Peyer's patch (tissue), 4 donors: ENCODE data around the gene ITGA7. TPM values are rescaled to one million over a fixed set of nuclear protein-coding genes. Genes with fewer than 3 reads are reported as not detected.

ENCODE experiments used
- DNase-seq, 3 donors: peaks; one replicate each; pipeline ENCODE4 v3.0.0-alpha.2; 2017 to 2019
- H3K27ac ChIP-seq, 4 donors: fragments of 200-600 bp; sonication (generic); one replicate each; pipeline ENCODE4 v1.5.1; 2016 to 2019
- H3K27me3 ChIP-seq, 2 donors: fragments of 200-600 bp; sonication (generic); one replicate each; pipeline ENCODE4 v1.5.1; 2019
- H3K36me3 ChIP-seq, 3 donors: fragments of 200-600 bp; sonication (generic); one replicate each; pipeline ENCODE4 v1.5.1; 2016 to 2019
- H3K4me1 ChIP-seq, 4 donors: fragments of 200-600 bp; sonication (generic); one replicate each; pipeline ENCODE4 v1.5.1; 2016 to 2019
- H3K4me3 ChIP-seq, 4 donors: fragments of 200-600 bp; sonication (generic); 1 replicate in 3 of 4; 2 replicates in 1 of 4; pipeline ENCODE4 v1.5.1; 2016 to 2019; ENCODE audit warnings: mild to moderate bottlenecking in 1 of 4
- H3K9me3 ChIP-seq, 4 donors: fragments of 200-600 bp; sonication (generic); one replicate each; pipeline ENCODE4 v1.5.1; 2016 to 2019; ENCODE audit warnings: mild to moderate bottlenecking in 1 of 4
- POLR2A ChIP-seq, 2 donors: fragments of 450-650 bp; IDR thresholded peaks; one replicate each; pipeline ENCODE4 v1.5.1; 2017; ENCODE audit warnings: antibody characterized with exemption in 2 of 2, mild to moderate bottlenecking in 2 of 2, moderate library complexity in 2 of 2
- total RNA-seq, 4 donors: library from RNA; depleted of rRNA; stranded (reverse); fragments of >200 nt; gene quantifications; one replicate each; pipeline ENCODE4 v1.1.0, GENCODE V29; 2016
- TF ChIP-seq, protein P1 (sequence below), 6 experiments: fragments of 450-650 bp in 4 of 6; fragments of 200-600 bp in 2 of 6; sonication (generic) in 1 of 6; IDR thresholded peaks; one replicate each; pipeline ENCODE4 v1.5.1; 2017 to 2019; ENCODE audit warnings: antibody characterized with exemption in 6 of 6, mild to moderate bottlenecking in 3 of 6, moderate library complexity in 1 of 6

Gene ITGA7
- total RNA-seq, 4 donors from 2014 or later, result 13.1 to 29.0 (median 27.0) TPM

DNA sequence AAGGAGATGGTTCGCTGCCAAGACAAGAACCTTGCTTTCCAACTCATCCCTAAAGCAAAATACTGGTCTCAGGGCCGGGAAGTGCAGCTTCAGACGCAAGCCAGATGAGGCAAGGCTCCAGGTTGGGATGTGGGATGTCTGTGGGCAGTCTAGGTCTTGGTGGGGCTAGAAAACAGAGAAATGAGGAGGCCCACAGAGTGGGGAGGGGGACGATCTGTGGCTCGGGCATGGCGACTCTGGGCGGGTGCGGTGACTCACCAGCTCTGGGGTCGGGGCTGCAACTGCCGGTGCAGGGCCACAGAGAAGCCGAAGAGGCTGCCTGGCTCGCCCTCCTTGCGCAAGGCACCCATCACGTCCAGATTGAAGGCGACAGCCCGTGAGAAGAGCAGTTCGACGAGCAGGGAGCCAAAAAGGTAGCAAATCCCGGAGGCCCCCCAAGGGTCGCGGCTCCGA is 459 bp downstream of the ITGA7 start:
- H3K4me1 ChIP-seq, result peaks cover 0 to 20% (median 6%) of the 10 kb centered on the region in 4 donors
- no peaks in the 10 kb centered on the region for H3K36me3 ChIP-seq
- no peaks in the 10 kb centered on the region for H3K27me3 ChIP-seq
- peak overlapping the region in 3 of 4 donors; percentile 20 to 63 (median 50) for H3K27ac ChIP-seq
- TF ChIP-seq, protein P1, sequence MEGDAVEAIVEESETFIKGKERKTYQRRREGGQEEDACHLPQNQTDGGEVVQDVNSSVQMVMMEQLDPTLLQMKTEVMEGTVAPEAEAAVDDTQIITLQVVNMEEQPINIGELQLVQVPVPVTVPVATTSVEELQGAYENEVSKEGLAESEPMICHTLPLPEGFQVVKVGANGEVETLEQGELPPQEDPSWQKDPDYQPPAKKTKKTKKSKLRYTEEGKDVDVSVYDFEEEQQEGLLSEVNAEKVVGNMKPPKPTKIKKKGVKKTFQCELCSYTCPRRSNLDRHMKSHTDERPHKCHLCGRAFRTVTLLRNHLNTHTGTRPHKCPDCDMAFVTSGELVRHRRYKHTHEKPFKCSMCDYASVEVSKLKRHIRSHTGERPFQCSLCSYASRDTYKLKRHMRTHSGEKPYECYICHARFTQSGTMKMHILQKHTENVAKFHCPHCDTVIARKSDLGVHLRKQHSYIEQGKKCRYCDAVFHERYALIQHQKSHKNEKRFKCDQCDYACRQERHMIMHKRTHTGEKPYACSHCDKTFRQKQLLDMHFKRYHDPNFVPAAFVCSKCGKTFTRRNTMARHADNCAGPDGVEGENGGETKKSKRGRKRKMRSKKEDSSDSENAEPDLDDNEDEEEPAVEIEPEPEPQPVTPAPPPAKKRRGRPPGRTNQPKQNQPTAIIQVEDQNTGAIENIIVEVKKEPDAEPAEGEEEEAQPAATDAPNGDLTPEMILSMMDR (IDR thresholded peaks at IDR 0.05), result no peak
- TF ChIP-seq POLR2A (IDR thresholded peaks at IDR 0.05), result no peak
- peak overlapping the region; percentile 49 to 69 (median 57) for H3K4me3 ChIP-seq
- DNase-seq, result no peak
- H3K9me3 ChIP-seq, result no peaks in the 10 kb centered on the region

DNA sequence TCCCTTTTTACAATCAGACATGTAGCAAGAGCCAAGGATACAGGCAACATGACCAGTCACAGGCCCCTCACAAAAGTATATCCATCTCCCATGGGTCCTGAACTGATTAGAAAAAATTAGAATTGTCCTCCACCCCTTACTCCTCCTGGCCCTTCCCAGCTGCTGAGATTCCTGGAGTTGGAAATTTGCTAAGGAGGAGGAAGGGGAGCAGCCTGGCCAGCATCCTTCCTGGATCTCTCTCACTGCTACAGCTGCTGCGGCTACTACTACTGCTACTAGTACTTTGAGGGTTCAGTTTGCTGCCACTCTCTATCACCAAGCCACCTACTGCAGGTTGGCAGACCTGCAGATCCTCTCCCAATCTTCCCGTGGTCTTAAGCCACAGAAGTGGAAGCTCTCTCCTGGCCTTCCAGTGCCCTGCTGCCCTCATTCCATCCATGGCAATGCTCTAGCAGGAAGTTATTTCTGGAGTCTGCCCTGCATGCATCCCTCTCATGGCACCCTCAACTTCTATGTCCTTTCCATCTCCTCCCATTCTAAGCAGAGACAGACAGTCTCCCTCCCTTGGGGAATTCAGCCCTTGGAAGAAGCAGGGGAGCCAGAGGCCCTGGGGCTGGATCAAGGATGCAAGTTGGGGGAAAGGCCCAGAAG is 1.0 kb downstream of the ITGA7 start:
- peak overlapping the region; percentile 49 to 69 (median 57) for H3K4me3 ChIP-seq

DNA sequence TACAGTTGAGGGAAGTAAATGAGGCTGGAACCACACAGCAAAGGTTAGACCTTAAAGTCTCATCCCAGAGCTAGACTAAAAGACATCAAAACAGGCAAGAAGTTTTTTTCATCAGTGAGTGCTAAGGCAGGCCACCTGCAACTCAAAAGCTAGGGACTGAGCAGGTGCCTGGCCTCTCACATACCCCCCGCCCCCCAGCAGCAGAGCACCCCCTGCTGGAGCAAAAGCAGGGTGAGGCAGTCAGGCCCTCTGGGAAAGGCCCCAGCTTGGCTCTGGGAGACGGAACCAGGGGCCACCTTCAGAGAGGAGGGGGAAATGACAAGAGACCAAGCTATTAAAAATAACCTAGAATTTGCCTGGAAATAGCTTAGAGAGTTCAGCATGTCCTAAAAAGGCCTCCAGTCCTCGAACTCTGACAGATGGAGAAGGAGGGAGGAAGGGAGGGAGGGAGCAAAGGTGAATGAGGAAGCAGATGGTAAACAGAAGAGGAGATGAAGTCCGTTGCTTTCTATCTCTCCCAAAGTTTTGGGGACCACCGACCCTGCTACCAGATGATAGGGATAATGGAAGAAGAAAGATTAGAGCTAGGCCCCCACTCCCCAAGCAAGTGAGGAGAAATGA is 1.8 kb downstream of the ITGA7 start:
- no peaks in the 10 kb centered on the region for H3K36me3 ChIP-seq
- H3K27ac ChIP-seq, result peak overlapping the region in 1 of 4 donors; percentile 63
- H3K4me1 ChIP-seq, result peaks cover 0 to 20% (median 6%) of the 10 kb centered on the region in 4 donors
- no peaks in the 10 kb centered on the region for H3K9me3 ChIP-seq
- TF ChIP-seq, protein P1 (IDR thresholded peaks at IDR 0.05), result peak in 4 of 6 experiments; percentile 39 to 51 (median 46)
- TF ChIP-seq POLR2A (IDR thresholded peaks at IDR 0.05), result no peak
- DNase-seq, result no peak
- peak overlapping the region in 2 of 4 donors; percentile 55 to 69 for H3K4me3 ChIP-seq
- H3K27me3 ChIP-seq, result no peaks in the 10 kb centered on the region

More for the DNA sequence above, 1.0 kb downstream of the ITGA7 start:
- peaks cover 0 to 20% (median 6%) of the 10 kb centered on the region in 4 donors for H3K4me1 ChIP-seq
- H3K36me3 ChIP-seq, result no peaks in the 10 kb centered on the region
- no peak for DNase-seq
- H3K27me3 ChIP-seq, result no peaks in the 10 kb centered on the region
- H3K9me3 ChIP-seq, result no peaks in the 10 kb centered on the region
- H3K27ac ChIP-seq, result peak overlapping the region in 2 of 4 donors; percentile 50 to 63
- no peak for TF ChIP-seq POLR2A (IDR thresholded peaks at IDR 0.05)
- TF ChIP-seq, protein P1 (IDR thresholded peaks at IDR 0.05), result no peak

- Histone ChIP-seq H3K4me3 (peak overlapping the region in 1 of 4 donors; percentile 55), H3K9me3 (no peaks in the 10 kb centered on the region), H3K4me1 (peaks cover 0 to 20% (median 6%) of the 10 kb centered on the region in 4 donors), H3K36me3 (no peaks in the 10 kb centered on the region), H3K27ac (peak overlapping the region in 2 of 4 donors; percentile 4 to 63), H3K27me3 (no peaks in the 10 kb centered on the region)
- DNase-seq, result no peak
- no peak for TF ChIP-seq POLR2A (IDR thresholded peaks at IDR 0.05)
- TF ChIP-seq, protein P1 (IDR thresholded peaks at IDR 0.05), result no peak
Observed at GRCh38 chr12:55704824-55705718, 2.6 kb downstream of the ITGA7 start.
